K562 (cell line): ENCODE results near the gene DHX58. TPM values are rescaled to one million over a fixed set of nuclear protein-coding genes. Genes with fewer than 3 reads are reported as not detected.

Experiments used
- ATAC-seq: fragments of 200-7000 bp; cut with Tn5 transposase; 3 replicates; pipeline ENCODE4 v1.9.1; 2020; ENCODE audit warnings: moderate library complexity
- BruUV-seq: library from RNA; stranded (reverse); fragments of 400-500 nt; replicated peaks from 2 replicates; lab custom pipeline; 2021; lab: Mats Ljungman, UMichigan
- CTCF ChIA-PET: fragments of 300-600 bp; formaldehyde crosslinking; extraction: SDS; loops from one replicate; lab custom pipeline; 2021; ENCODE audit warnings: low intra/inter-chr PET ratio; lab: Yijun Ruan, JAX
- POLR2A ChIA-PET: fragments of 300-600, 350-650 bp; sonication (Branson Sonifier 250); formaldehyde crosslinking; extraction: SDS; loops from one replicate; lab custom pipeline; 2021; ENCODE audit warnings: antibody characterized with exemption, inconsistent platforms; lab: Yijun Ruan, JAX
- DNase-seq, 4 experiments: peaks; one replicate each; pipeline versions ENCODE4 v3.0.0 to v3.0.0-alpha.2; 2011 to 2018; ENCODE audit warnings: low spot score in 3 of 4, mixed read lengths in 3 of 4; ENCODE audit errors: extremely low read depth in 1 of 4
- FAIRE-seq: peaks from 2 replicates; lab custom pipeline; 2011; peaks lifted over from hg19 to GRCh38; lab: Jason Lieb, UNC
- H2AFZ ChIP-seq: 2 replicates; pipeline ENCODE4 v1.6.0; 2011; ENCODE audit warnings: low read depth, low read length, control low read depth, inconsistent platforms
- H3K27ac ChIP-seq: fragments of 200-600 bp; 3 replicates; pipeline ENCODE4 v1.8.0; 2011; ENCODE audit warnings: low read depth, mild to moderate bottlenecking, control low read depth, inconsistent platforms, low read length, moderate library complexity, mixed read lengths; ENCODE audit errors: extremely low read depth
- H3K27me3 ChIP-seq, 2 experiments: fragments of 300-600 bp in 1 of 2; 2 replicates in 1 of 2; 3 replicates in 1 of 2; pipeline versions ENCODE4 v1.6.0 to v1.8.0; 2011; ENCODE audit warnings: inconsistent platforms in 2 of 2, low read length in 2 of 2, mild to moderate bottlenecking in 1 of 2, mixed read lengths in 1 of 2, moderate library complexity in 1 of 2; ENCODE audit not compliant: control insufficient read depth in 2 of 2, insufficient read depth in 2 of 2
- H3K36me3 ChIP-seq: fragments of 300-600 bp; 3 replicates; pipeline ENCODE4 v1.8.0; 2011; ENCODE audit warnings: mild to moderate bottlenecking, low read length, inconsistent platforms; ENCODE audit not compliant: control insufficient read depth, insufficient read depth
- H3K4me1 ChIP-seq, 2 experiments: fragments of 200-600 bp in 1 of 2; replicated peaks in 1 of 2; 2 replicates in 1 of 2; 3 replicates in 1 of 2; pipeline versions ENCODE4 v1.5.1 to v1.8.0; 2011; ENCODE audit warnings: inconsistent platforms in 2 of 2, low read length in 2 of 2, mild to moderate bottlenecking in 1 of 2, mixed read lengths in 1 of 2, moderate library complexity in 1 of 2; ENCODE audit not compliant: control insufficient read depth in 2 of 2, insufficient read depth in 2 of 2
- H3K4me2 ChIP-seq: 2 replicates; pipeline ENCODE4 v1.6.1; 2011; ENCODE audit warnings: low read length, control low read depth, inconsistent platforms, mixed read lengths; ENCODE audit not compliant: insufficient read depth
- H3K4me3 ChIP-seq: fragments of 200-600 bp; sonication (generic), shearing (Covaris generic); 2 replicates; pipeline ENCODE4 v1.5.1; 2016; ENCODE audit warnings: control low read depth, inconsistent platforms
- H3K79me2 ChIP-seq: fragments of 200-600 bp; 3 replicates; pipeline ENCODE4 v1.8.0; 2011; ENCODE audit warnings: low read length, inconsistent platforms; ENCODE audit not compliant: control insufficient read depth, insufficient read depth
- H3K9ac ChIP-seq, 2 experiments: 2 replicates each; pipeline versions ENCODE4 v1.6.0 to v1.6.1; 2011; ENCODE audit warnings: low read depth in 2 of 2, low read length in 2 of 2, control low read depth in 1 of 2, inconsistent platforms in 1 of 2, mild to moderate bottlenecking in 1 of 2, mixed read lengths in 1 of 2; ENCODE audit not compliant: insufficient read depth in 1 of 2
- H3K9me1 ChIP-seq: one replicate; pipeline ENCODE4 v1.6.0; 2011; ENCODE audit warnings: inconsistent platforms, mild to moderate bottlenecking, low read length, moderate library complexity; ENCODE audit not compliant: control insufficient read depth, insufficient read depth
- H3K9me3 ChIP-seq: replicated peaks from 2 replicates; pipeline ENCODE4 v1.5.1; 2011; ENCODE audit warnings: low read depth, low read length, inconsistent platforms; ENCODE audit not compliant: control insufficient read depth, insufficient read depth
- H4K20me1 ChIP-seq: replicated peaks from 2 replicates; pipeline ENCODE4 v1.6.1; 2011; ENCODE audit warnings: low read length, inconsistent platforms, mixed read lengths; ENCODE audit not compliant: control insufficient read depth, insufficient read depth
- CEBPG ChIP-seq, 3 experiments: fragments of 200-800 bp in 1 of 3; sonication (Bioruptor generic) in 1 of 3; sonication (generic) in 1 of 3; formaldehyde crosslinking in 1 of 3; IDR thresholded peaks in 2 of 3; conservative IDR thresholded peaks in 1 of 3; 2 replicates each; pipeline versions ENCODE4 v1.6.1 to v1.8.0; 2016 to 2022; ENCODE audit warnings: missing compliant biosample characterization in 2 of 3, missing genetic modification characterization in 2 of 3, mild to moderate bottlenecking in 1 of 3, missing genetic modification reagents in 1 of 3
- GATAD2B ChIP-seq: fragments of 450-650 bp; IDR thresholded peaks from 2 replicates; pipeline ENCODE4 v1.6.1; 2017; ENCODE audit warnings: mild to moderate bottlenecking, borderline replicate concordance
- SMARCE1 ChIP-seq: fragments of 450-650 bp; IDR thresholded peaks from 2 replicates; pipeline ENCODE4 v1.7.1; 2016; ENCODE audit warnings: mild to moderate bottlenecking
- U2AF1 ChIP-seq: fragments of 200-400 bp; formaldehyde crosslinking; optimal IDR thresholded peaks from 2 replicates; pipeline ENCODE3; 2017; ENCODE audit warnings: mild to moderate bottlenecking, low read depth, low read length, moderate library complexity
- ZNF121 ChIP-seq: sonication (generic); formaldehyde crosslinking; conservative IDR thresholded peaks from 2 replicates; pipeline ENCODE4 v1.8.0; 2022; ENCODE audit warnings: missing genetic modification reagents
- ZNF584 ChIP-seq: fragments of 200-800 bp; sonication (Bioruptor generic); IDR thresholded peaks from 2 replicates; pipeline ENCODE4 v1.6.1; 2016; ENCODE audit warnings: low read depth, mild to moderate bottlenecking, missing genetic modification characterization, missing compliant biosample characterization
- ZNF592 ChIP-seq: fragments of 450-650 bp; IDR thresholded peaks from 2 replicates; pipeline ENCODE4 v1.6.1; 2017; ENCODE audit warnings: antibody characterized with exemption, mild to moderate bottlenecking
- WGBS: fragments of 100-300 bp; shearing (Covaris generic); methylation state at CpG from one replicate; pipeline ENCODE4 v1.1.6; 2016; ENCODE audit warnings: low coverage, mixed read lengths; ENCODE audit not compliant: insufficient coverage; ENCODE audit errors: missing lambda C conversion rate; 5-methylcytosine and 5-hydroxymethylcytosine counted together
- in situ Hi-C: fragments of 300-500 bp; cut with MboI; formaldehyde crosslinking; loops from 4 replicates; pipeline ENCODE4 v1.15.0; 2018; ENCODE audit warnings: inconsistent platforms, mixed read lengths
- intact Hi-C: fragments of 100-400 bp; cut with micrococcal nuclease; formaldehyde crosslinking; loops from 2 replicates; pipeline ENCODE4 v1.14.2; 2022
- polyA plus RNA-seq, 8 experiments: library from polyadenylated mRNA; depleted of rRNA in 4 of 8; stranded (reverse) in 5 of 8; unstranded in 3 of 8; fragments of >200 nt; fragmentation: Nextera tagmentation in 2 of 8; fragmentation: Illumina TruSeq in 1 of 8; extraction: Ambion mirVana in 2 of 8; extraction: Trizol in 1 of 8; gene quantifications; 2 replicates each; pipeline versions ENCODE4 v1.2.1 to v1.2.3, GENCODE V29; 2011 to 2014; ENCODE audit warnings: inconsistent platforms in 1 of 8, missing spikeins in 1 of 8
- total RNA-seq, 7 experiments: library from RNA; depleted of rRNA in 6 of 7; stranded (reverse); fragments of >200 nt in 6 of 7; fragmentation: Illumina TruSeq in 2 of 7; extraction: Trizol in 2 of 7; gene quantifications; 2 replicates each; pipeline versions ENCODE4 v1.2.1 to v1.2.3, GENCODE V29; 2011 to 2021; ENCODE audit warnings: low replicate concordance in 1 of 7
- TF ChIP-seq, protein P1 (sequence below): sonication (generic); formaldehyde crosslinking; IDR thresholded peaks from 2 replicates; pipeline ENCODE4 v1.8.1; 2023; ENCODE audit warnings: mild to moderate bottlenecking, missing genetic modification reagents
- TF ChIP-seq, protein P2 (sequence below), 3 experiments: fragments of 200-800 bp in 1 of 3; fragments of 250-450 bp in 1 of 3; fragments of 450-650 bp in 1 of 3; sonication (Bioruptor Pico) in 1 of 3; sonication (Bioruptor generic) in 1 of 3; formaldehyde crosslinking in 1 of 3; IDR thresholded peaks; 2 replicates each; pipeline versions ENCODE4 v1.6.1 to v1.8.0; 2016 to 2022; ENCODE audit warnings: mild to moderate bottlenecking in 2 of 3, missing genetic modification characterization in 2 of 3, missing compliant biosample characterization in 1 of 3, moderate library complexity in 1 of 3

The DHX58 gene
- total and polyA plus RNA-seq, 9 of the 15 experiments (the other 6 are each of a cell fraction or from before 2014, with no cell fraction given): 0.15 to 3.0 (median 1.4) TPM

DNA sequence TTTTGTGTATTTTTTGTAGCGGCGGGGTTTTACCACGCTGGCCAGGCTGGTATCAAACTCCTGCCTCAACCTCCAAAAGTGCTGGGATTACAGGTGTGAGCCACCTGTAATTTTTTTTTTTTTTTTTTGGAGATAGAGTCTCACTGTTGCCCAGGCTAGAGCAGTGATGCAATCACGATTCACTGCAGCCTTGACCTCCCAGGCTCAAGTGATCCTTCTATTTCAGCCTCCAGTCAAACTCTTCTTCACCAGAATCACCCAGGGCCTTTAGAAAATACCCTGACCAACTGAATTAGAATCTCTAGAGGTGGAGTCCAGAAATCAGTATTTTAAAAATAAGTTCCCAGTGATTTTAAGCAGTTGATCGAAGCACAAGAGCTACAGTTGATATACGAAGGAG, 22.6 kb upstream of the DHX58 start:
- intact Hi-C loops (no loop called here), in situ Hi-C loops (no loop called here)
- TF ChIP-seq U2AF1 (no peak), SMARCE1 (no peak), ZNF121 (no peak), ZNF592 (no peak), GATAD2B (no peak), ZNF584 (CRISPR knock-in tag) (no peak), CEBPG (CRISPR knock-in tag; IDR thresholded peaks at IDR 0.05) (no peak), CEBPG (tag; conservative IDR thresholded peaks at IDR 0.05 in 1 of 2, IDR thresholded peaks at IDR 0.05 in 1 of 2) (peak in 1 of 2 experiments; percentile 47; a peak in 2 of 4 replicates)
- TF ChIP-seq, protein P1, sequence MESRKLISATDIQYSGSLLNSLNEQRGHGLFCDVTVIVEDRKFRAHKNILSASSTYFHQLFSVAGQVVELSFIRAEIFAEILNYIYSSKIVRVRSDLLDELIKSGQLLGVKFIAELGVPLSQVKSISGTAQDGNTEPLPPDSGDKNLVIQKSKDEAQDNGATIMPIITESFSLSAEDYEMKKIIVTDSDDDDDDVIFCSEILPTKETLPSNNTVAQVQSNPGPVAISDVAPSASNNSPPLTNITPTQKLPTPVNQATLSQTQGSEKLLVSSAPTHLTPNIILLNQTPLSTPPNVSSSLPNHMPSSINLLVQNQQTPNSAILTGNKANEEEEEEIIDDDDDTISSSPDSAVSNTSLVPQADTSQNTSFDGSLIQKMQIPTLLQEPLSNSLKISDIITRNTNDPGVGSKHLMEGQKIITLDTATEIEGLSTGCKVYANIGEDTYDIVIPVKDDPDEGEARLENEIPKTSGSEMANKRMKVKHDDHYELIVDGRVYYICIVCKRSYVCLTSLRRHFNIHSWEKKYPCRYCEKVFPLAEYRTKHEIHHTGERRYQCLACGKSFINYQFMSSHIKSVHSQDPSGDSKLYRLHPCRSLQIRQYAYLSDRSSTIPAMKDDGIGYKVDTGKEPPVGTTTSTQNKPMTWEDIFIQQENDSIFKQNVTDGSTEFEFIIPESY (CRISPR knock-in tag): no peak
- TF ChIP-seq, protein P2, sequence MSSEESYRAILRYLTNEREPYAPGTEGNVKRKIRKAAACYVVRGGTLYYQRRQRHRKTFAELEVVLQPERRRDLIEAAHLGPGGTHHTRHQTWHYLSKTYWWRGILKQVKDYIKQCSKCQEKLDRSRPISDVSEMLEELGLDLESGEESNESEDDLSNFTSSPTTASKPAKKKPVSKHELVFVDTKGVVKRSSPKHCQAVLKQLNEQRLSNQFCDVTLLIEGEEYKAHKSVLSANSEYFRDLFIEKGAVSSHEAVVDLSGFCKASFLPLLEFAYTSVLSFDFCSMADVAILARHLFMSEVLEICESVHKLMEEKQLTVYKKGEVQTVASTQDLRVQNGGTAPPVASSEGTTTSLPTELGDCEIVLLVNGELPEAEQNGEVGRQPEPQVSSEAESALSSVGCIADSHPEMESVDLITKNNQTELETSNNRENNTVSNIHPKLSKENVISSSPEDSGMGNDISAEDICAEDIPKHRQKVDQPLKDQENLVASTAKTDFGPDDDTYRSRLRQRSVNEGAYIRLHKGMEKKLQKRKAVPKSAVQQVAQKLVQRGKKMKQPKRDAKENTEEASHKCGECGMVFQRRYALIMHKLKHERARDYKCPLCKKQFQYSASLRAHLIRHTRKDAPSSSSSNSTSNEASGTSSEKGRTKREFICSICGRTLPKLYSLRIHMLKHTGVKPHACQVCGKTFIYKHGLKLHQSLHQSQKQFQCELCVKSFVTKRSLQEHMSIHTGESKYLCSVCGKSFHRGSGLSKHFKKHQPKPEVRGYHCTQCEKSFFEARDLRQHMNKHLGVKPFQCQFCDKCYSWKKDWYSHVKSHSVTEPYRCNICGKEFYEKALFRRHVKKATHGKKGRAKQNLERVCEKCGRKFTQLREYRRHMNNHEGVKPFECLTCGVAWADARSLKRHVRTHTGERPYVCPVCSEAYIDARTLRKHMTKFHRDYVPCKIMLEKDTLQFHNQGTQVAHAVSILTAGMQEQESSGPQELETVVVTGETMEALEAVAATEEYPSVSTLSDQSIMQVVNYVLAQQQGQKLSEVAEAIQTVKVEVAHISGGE (CRISPR knock-in tag; IDR thresholded peaks at IDR 0.05): peak in 1 of 3 experiments; percentile 5; a peak in 1 of 6 replicates
- DNase-seq (no peak), ATAC-seq (no peak), FAIRE-seq (no peak)
- H2AFZ ChIP-seq: no peak overlapping the region
- H3K27ac ChIP-seq: peak overlapping the region; percentile 34; the same call in 1 of the 3 replicates
- peaks cover 84% of the 10 kb centered on the region for H3K79me2 ChIP-seq
- no peak overlapping the region for H3K4me3 ChIP-seq
- H3K9me3 ChIP-seq: no peaks in the 10 kb centered on the region
- peaks cover 85% of the 10 kb centered on the region for H3K36me3 ChIP-seq
- H3K4me1 ChIP-seq: peaks cover 9 to 11% of the 10 kb centered on the region in 2 experiments; a peak in 3 of 5 replicates
- no peaks in the 10 kb centered on the region for H3K27me3 ChIP-seq
- WGBS: 87% methylated on average over 6 of the region's 6 CpGs
- no peak overlapping the region for H3K4me2 ChIP-seq
- H3K9ac ChIP-seq: no peak overlapping the region
- BruUV-seq: no TSS peak
- peaks cover 9% of the 10 kb centered on the region; the same call in 1 of the 2 replicates for H4K20me1 ChIP-seq
- ChIA-PET POLR2A (interaction anchor here (0.9 to 1.2 kb wide), 4 partner anchors 16 to 109 kb away, joined by 3 to 4 read pairs (median 4); partner anchors contain the start of gene KCNH4), CTCF (no interaction called here)
- H3K9me1 ChIP-seq: peaks cover 9% of the 10 kb centered on the region
